GM12878 (cell line): Measurements from ENCODE around the gene HMCN1. TPM values are rescaled to one million over a fixed set of nuclear protein-coding genes. Genes with fewer than 3 reads are reported as not detected.

ENCODE experiments used
- ATAC-seq: fragments of 200-7000 bp; cut with Tn5 transposase; 3 replicates; pipeline ENCODE4 v1.9.1; 2020; ENCODE audit warnings: mild to moderate bottlenecking, moderate library complexity
- BruUV-seq: library from RNA; stranded (reverse); fragments of 400-500 nt; replicated peaks from 2 replicates; lab custom pipeline; 2021; lab: Mats Ljungman, UMichigan
- CTCF ChIA-PET: fragments of 300-600 bp; sonication (Branson Sonifier 250); formaldehyde crosslinking; extraction: SDS; loops from one replicate; lab custom pipeline; 2021; ENCODE audit warnings: inconsistent platforms; lab: Yijun Ruan, JAX
- POLR2A ChIA-PET: fragments of 350-600 bp; formaldehyde crosslinking; extraction: SDS; loops from one replicate; lab custom pipeline; 2021; ENCODE audit warnings: inconsistent platforms; lab: Charles Lee
- RAD21 ChIA-PET: fragments of 300-600 bp; sonication (Branson Sonifier 250); formaldehyde crosslinking; loops from one replicate; lab custom pipeline; 2023; ENCODE audit warnings: antibody characterized with exemption; ENCODE audit not compliant: unreplicated experiment; lab: Charles Lee
- SMC1A ChIA-PET: fragments of 300-600 bp; sonication (Branson Sonifier 250); formaldehyde crosslinking; loops from one replicate; lab custom pipeline; 2023; ENCODE audit not compliant: unreplicated experiment, uncharacterized antibody; lab: Charles Lee
- DNase-seq: peaks from one replicate; pipeline ENCODE4 v3.0.0-alpha.2; 2011; ENCODE audit warnings: low read depth, low spot score
- FAIRE-seq: peaks from 3 replicates; lab custom pipeline; 2011; peaks lifted over from hg19 to GRCh38; lab: Jason Lieb, UNC
- H2AFZ ChIP-seq: 2 replicates; pipeline ENCODE4 v1.6.0; 2011; ENCODE audit warnings: low read depth, low read length, control low read depth; ENCODE audit not compliant: control insufficient read depth
- H3K27ac ChIP-seq: 2 replicates; pipeline ENCODE4 v1.5.1; 2011; ENCODE audit warnings: control low read depth; ENCODE audit not compliant: control insufficient read depth, insufficient read depth
- H3K27me3 ChIP-seq, 2 experiments: replicated peaks in 1 of 2; 2 replicates each; pipeline versions ENCODE4 v1.6.0 to v1.6.1; 2011; ENCODE audit warnings: low read length in 1 of 2; ENCODE audit not compliant: control insufficient read depth in 2 of 2, insufficient read depth in 2 of 2
- H3K36me3 ChIP-seq, 2 experiments: 2 replicates each; pipeline ENCODE4 v1.5.1; 2011; ENCODE audit warnings: low read length in 1 of 2; ENCODE audit not compliant: control insufficient read depth in 2 of 2, insufficient read depth in 2 of 2
- H3K4me1 ChIP-seq: 2 replicates; pipeline ENCODE4 v1.6.1; 2011; ENCODE audit warnings: mild to moderate bottlenecking, low read length, moderate library complexity, mixed read lengths; ENCODE audit not compliant: control insufficient read depth, insufficient read depth
- H3K4me2 ChIP-seq: 2 replicates; pipeline ENCODE4 v1.6.0; 2011; ENCODE audit warnings: control low read depth; ENCODE audit not compliant: control insufficient read depth, insufficient read depth
- H3K4me3 ChIP-seq: fragments of 200-600 bp; sonication (generic); 2 replicates; pipeline ENCODE4 v1.5.1; 2016
- H3K79me2 ChIP-seq: 2 replicates; pipeline ENCODE4 v1.6.0; 2011; ENCODE audit warnings: low read length; ENCODE audit not compliant: control insufficient read depth, insufficient read depth
- H3K9ac ChIP-seq: 2 replicates; pipeline ENCODE4 v1.8.0; 2011; ENCODE audit warnings: low read length, control low read depth, mixed read lengths; ENCODE audit not compliant: control insufficient read depth, insufficient read depth
- H3K9me3 ChIP-seq: replicated peaks from 3 replicates; pipeline ENCODE4 v1.5.1; 2011; ENCODE audit warnings: mild to moderate bottlenecking, low read length; ENCODE audit not compliant: control insufficient read depth, insufficient read depth
- H4K20me1 ChIP-seq: 2 replicates; pipeline ENCODE4 v1.6.0; 2011; ENCODE audit not compliant: control insufficient read depth, insufficient read depth
- CBX3 ChIP-seq: fragments of 200-600 bp; sonication (generic); IDR thresholded peaks from 2 replicates; pipeline ENCODE4 v1.6.1; 2016; ENCODE audit warnings: low read depth, borderline replicate concordance
- HDAC6 ChIP-seq: fragments of 200-600 bp; sonication (generic); IDR thresholded peaks from one replicate; pipeline ENCODE4 v1.8.0; 2017; ENCODE audit warnings: antibody characterized with exemption; ENCODE audit not compliant: unreplicated experiment
- HDGF ChIP-seq: fragments of 450-650 bp; IDR thresholded peaks from 2 replicates; pipeline ENCODE4 v1.6.1; 2016; ENCODE audit warnings: antibody characterized with exemption
- POLR2AphosphoS5 ChIP-seq: IDR thresholded peaks from 2 replicates; pipeline ENCODE4 v1.6.1; 2011; ENCODE audit warnings: mild to moderate bottlenecking, low read length, inconsistent platforms
- SRF ChIP-seq, 2 experiments: IDR thresholded peaks; 2 replicates each; pipeline ENCODE4 v1.6.1; 2011; ENCODE audit warnings: low read depth in 2 of 2, low read length in 2 of 2, mild to moderate bottlenecking in 1 of 2, moderate library complexity in 1 of 2
- ZBED1 ChIP-seq: IDR thresholded peaks from 2 replicates; pipeline ENCODE4 v1.6.1; 2016; ENCODE audit warnings: borderline replicate concordance
- WGBS: methylation state at CpG from one replicate; pipeline ENCODE4 v1.1.6; 2016; ENCODE audit warnings: low lambda C conversion rate; ENCODE audit not compliant: insufficient replicate concordance, insufficient coverage; ENCODE audit errors: missing lambda C conversion rate; 5-methylcytosine and 5-hydroxymethylcytosine counted together
- in situ Hi-C: fragments of 300-500 bp; cut with MboI; formaldehyde crosslinking; loops from 9 replicates; pipeline ENCODE4 v1.14.3; 2018; ENCODE audit warnings: mixed read lengths
- intact Hi-C: fragments of 100-400 bp; cut with micrococcal nuclease; formaldehyde crosslinking; loops from one replicate; pipeline ENCODE4 v1.14.2; 2022; ENCODE audit not compliant: unreplicated experiment
- polyA plus RNA-seq, 11 experiments: library from polyadenylated mRNA; depleted of rRNA in 4 of 11; unstranded in 6 of 11; stranded (reverse) in 5 of 11; fragments of >200 nt; fragmentation: Nextera tagmentation in 4 of 11; fragmentation: Illumina TruSeq in 1 of 11; extraction: Ambion mirVana in 4 of 11; extraction: Trizol in 1 of 11; gene quantifications; 1 replicate in 1 of 11; 2 replicates in 10 of 11; pipeline versions ENCODE4 v1.2.1 to v1.2.3, GENCODE V29; 2011 to 2016; ENCODE audit warnings: inconsistent platforms in 2 of 11, missing spikeins in 2 of 11, low read depth in 1 of 11
- total RNA-seq, 4 experiments: library from RNA; depleted of rRNA in 3 of 4; stranded (reverse); fragments of >200 nt in 3 of 4; fragmentation: Illumina TruSeq in 1 of 4; extraction: Trizol in 1 of 4; gene quantifications; 2 replicates each; pipeline versions ENCODE4 v1.2.1 to v1.2.3, GENCODE V29; 2013 to 2021
- TF ChIP-seq, protein P1 (sequence below): IDR thresholded peaks from 2 replicates; pipeline ENCODE4 v1.6.1; 2012; ENCODE audit warnings: mild to moderate bottlenecking, low read depth, low read length
- TF ChIP-seq, protein P2 (sequence below): fragments of 450-650 bp; IDR thresholded peaks from 2 replicates; pipeline ENCODE4 v1.6.1; 2017; ENCODE audit warnings: mild to moderate bottlenecking, moderate library complexity

Gene HMCN1
- total and polyA plus RNA-seq, 10 of the 15 experiments (the other 5 are each of a cell fraction or from before 2014, with no cell fraction given) = under 0.01 to 0.07 TPM; not detected in 8

DNA sequence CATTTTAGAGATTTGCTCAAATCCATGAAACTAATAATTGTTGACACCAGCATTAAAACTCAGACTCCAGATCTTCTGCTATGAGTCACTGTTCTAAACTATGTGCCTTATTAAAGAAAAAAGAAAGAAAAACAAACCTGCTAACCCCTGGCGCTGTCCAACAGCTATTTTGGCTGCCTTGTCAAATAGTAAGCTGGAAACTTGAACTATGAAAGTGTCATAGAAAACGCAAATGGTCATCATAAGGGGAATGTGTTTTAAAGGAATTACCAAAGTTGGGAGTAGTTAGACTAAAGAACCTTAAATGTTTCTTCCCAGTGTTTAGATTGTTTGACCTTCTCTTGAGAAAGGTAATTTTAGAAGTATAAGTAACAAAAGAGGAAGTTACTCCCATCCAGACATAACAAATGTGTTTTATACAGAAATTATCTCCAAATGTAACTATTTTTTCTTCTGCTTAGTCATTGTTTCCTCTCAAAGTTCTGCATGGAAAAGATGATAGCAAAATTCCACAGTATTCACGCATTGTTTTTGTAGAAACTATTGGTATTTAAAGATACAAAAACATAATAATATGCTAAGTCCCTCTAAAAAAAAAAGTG is 368.5 kb downstream of the HMCN1 start:
- Histone ChIP-seq H3K4me2 (no peak overlapping the region), H4K20me1 (no peaks in the 10 kb centered on the region), H3K9me3 (no peaks in the 10 kb centered on the region), H3K9ac (no peak overlapping the region), H3K79me2 (no peaks in the 10 kb centered on the region), H3K4me3 (no peak overlapping the region), H2AFZ (no peak overlapping the region), H3K36me3 (no peaks in the 10 kb centered on the region), H3K27me3 (no peaks in the 10 kb centered on the region), H3K4me1 (no peaks in the 10 kb centered on the region), H3K27ac (no peak overlapping the region)
- TF ChIP-seq CBX3 = no peak
- TF ChIP-seq, protein P1, sequence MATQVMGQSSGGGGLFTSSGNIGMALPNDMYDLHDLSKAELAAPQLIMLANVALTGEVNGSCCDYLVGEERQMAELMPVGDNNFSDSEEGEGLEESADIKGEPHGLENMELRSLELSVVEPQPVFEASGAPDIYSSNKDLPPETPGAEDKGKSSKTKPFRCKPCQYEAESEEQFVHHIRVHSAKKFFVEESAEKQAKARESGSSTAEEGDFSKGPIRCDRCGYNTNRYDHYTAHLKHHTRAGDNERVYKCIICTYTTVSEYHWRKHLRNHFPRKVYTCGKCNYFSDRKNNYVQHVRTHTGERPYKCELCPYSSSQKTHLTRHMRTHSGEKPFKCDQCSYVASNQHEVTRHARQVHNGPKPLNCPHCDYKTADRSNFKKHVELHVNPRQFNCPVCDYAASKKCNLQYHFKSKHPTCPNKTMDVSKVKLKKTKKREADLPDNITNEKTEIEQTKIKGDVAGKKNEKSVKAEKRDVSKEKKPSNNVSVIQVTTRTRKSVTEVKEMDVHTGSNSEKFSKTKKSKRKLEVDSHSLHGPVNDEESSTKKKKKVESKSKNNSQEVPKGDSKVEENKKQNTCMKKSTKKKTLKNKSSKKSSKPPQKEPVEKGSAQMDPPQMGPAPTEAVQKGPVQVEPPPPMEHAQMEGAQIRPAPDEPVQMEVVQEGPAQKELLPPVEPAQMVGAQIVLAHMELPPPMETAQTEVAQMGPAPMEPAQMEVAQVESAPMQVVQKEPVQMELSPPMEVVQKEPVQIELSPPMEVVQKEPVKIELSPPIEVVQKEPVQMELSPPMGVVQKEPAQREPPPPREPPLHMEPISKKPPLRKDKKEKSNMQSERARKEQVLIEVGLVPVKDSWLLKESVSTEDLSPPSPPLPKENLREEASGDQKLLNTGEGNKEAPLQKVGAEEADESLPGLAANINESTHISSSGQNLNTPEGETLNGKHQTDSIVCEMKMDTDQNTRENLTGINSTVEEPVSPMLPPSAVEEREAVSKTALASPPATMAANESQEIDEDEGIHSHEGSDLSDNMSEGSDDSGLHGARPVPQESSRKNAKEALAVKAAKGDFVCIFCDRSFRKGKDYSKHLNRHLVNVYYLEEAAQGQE = peak; percentile 55
- no peak for ATAC-seq
- in situ Hi-C loops = no loop called here
- SMC1A ChIA-PET = no interaction called here
- 0% methylated on average over 3 of the region's 3 CpGs for WGBS
- RAD21 ChIA-PET = no interaction called here
- BruUV-seq = no TSS peak
- no peak for DNase-seq
- POLR2A ChIA-PET = no interaction called here
- CTCF ChIA-PET = no interaction called here
- intact Hi-C loops = loop anchor here (10.0 kb wide), 1 partner anchor 62 kb away; no protein-coding TSS in a partner anchor
- FAIRE-seq = no peak

DNA sequence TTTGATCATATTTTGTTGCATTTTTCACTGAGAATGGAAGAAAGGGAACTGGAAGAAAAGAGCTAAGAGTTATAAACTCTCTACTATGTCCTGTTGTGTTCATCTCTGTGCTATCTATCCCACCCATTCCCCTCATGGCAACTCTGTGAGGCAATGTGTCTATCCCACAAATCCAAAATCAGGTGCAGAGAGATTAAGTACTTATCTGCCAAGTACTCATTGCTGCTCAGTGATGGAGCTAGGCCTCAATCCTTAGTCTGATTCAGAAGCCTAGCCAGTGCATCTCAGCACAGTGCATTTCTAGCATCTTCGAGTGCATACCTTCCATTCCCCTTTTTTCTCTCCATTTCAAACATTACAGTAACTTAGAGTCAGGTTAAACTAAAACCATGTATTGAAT is 370.3 kb downstream of the HMCN1 start:
- ChIA-PET SMC1A (no interaction called here), RAD21 (no interaction called here), CTCF (no interaction called here), POLR2A (no interaction called here)
- no peak overlapping the region for H3K9ac ChIP-seq
- H3K27me3 ChIP-seq = no peaks in the 10 kb centered on the region
- no peaks in the 10 kb centered on the region for H3K4me1 ChIP-seq
- TF ChIP-seq HDAC6 (no peak), POLR2AphosphoS5 (no peak), HDGF (no peak), ZBED1 (no peak), SRF (IDR thresholded peaks at IDR 0.05; ENCODE audit: low read depth in 2 of 2, low read length in 2 of 2) (no peak)
- TF ChIP-seq, protein P2, sequence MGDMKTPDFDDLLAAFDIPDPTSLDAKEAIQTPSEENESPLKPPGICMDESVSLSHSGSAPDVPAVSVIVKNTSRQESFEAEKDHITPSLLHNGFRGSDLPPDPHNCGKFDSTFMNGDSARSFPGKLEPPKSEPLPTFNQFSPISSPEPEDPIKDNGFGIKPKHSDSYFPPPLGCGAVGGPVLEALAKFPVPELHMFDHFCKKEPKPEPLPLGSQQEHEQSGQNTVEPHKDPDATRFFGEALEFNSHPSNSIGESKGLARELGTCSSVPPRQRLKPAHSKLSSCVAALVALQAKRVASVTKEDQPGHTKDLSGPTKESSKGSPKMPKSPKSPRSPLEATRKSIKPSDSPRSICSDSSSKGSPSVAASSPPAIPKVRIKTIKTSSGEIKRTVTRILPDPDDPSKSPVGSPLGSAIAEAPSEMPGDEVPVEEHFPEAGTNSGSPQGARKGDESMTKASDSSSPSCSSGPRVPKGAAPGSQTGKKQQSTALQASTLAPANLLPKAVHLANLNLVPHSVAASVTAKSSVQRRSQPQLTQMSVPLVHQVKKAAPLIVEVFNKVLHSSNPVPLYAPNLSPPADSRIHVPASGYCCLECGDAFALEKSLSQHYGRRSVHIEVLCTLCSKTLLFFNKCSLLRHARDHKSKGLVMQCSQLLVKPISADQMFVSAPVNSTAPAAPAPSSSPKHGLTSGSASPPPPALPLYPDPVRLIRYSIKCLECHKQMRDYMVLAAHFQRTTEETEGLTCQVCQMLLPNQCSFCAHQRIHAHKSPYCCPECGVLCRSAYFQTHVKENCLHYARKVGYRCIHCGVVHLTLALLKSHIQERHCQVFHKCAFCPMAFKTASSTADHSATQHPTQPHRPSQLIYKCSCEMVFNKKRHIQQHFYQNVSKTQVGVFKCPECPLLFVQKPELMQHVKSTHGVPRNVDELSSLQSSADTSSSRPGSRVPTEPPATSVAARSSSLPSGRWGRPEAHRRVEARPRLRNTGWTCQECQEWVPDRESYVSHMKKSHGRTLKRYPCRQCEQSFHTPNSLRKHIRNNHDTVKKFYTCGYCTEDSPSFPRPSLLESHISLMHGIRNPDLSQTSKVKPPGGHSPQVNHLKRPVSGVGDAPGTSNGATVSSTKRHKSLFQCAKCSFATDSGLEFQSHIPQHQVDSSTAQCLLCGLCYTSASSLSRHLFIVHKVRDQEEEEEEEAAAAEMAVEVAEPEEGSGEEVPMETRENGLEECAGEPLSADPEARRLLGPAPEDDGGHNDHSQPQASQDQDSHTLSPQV = no peak
- intact Hi-C loops (loop anchor here (10.0 kb wide), 1 partner anchor 60 kb away; no protein-coding TSS in a partner anchor), in situ Hi-C loops (no loop called here)
- WGBS = 7% methylated on average over 1 of the region's 1 CpG
- ATAC-seq (no peak), DNase-seq (no peak), FAIRE-seq (no peak)
- no peaks in the 10 kb centered on the region for H3K79me2 ChIP-seq
- H3K36me3 ChIP-seq = no peaks in the 10 kb centered on the region
- no peak overlapping the region for H3K4me2 ChIP-seq
- H3K27ac ChIP-seq = no peak overlapping the region
- H4K20me1 ChIP-seq = no peaks in the 10 kb centered on the region
- H2AFZ ChIP-seq = no peak overlapping the region
- H3K9me3 ChIP-seq = no peaks in the 10 kb centered on the region
- BruUV-seq = no TSS peak
- H3K4me3 ChIP-seq = no peak overlapping the region
